Adipose tissue (tissue), 3 donors: Measurements from ENCODE around the gene C9orf43. TPM values are rescaled to one million over a fixed set of nuclear protein-coding genes. Genes with fewer than 3 reads are reported as not detected.

Source experiments
- H3K27ac ChIP-seq: one replicate; pipeline ENCODE4 v1.5.1; 2013; ENCODE audit warnings: low read depth, low read length
- WGBS, 3 donors: extraction: QIAGEN DNeasy Blood & Tissue Kit; methylation state at CpG; one replicate each; pipeline ENCODE4 v1.1.7; 2013; 5-methylcytosine and 5-hydroxymethylcytosine counted together
- polyA plus RNA-seq, 3 donors: library from polyadenylated mRNA; stranded (reverse); fragments of 200-250 nt; gene quantifications; one replicate each; pipeline ENCODE4 v1.2.3, GENCODE V29; 2013
- donor health status: healthy with polysubstance abuse.
- donor health status: Bipolar disorder and iron deficiency.
- donor health status: healthy.

The C9orf43 gene
- polyA plus RNA-seq, 3 donors = 0.24 to 0.45 (median 0.42) TPM

GRCh38 chr9:113454914-113455761 lies 44.6 kb downstream of the C9orf43 start:
- 33 to 37% (median 35%) methylated on average over 5 of the region's 5 CpGs for WGBS, 3 donors

GRCh38 chr9:113456235-113456634 lies 45.7 kb downstream of the C9orf43 start:
- no peak overlapping the region for H3K27ac ChIP-seq
- 96 to 100% (median 97%) methylated on average over 2 of the region's 2 CpGs for WGBS, 3 donors

More at GRCh38 chr9:113454914-113455761, 44.6 kb downstream of the C9orf43 start:
- H3K27ac ChIP-seq = no peak overlapping the region

- 79 to 97% (median 97%) methylated on average over 3 of the region's 3 CpGs for WGBS, 3 donors
- H3K27ac ChIP-seq = no peak overlapping the region
Measured at GRCh38 chr9:113461285-113461684, 50.7 kb downstream of the C9orf43 start.

- 91 to 98% (median 96%) methylated on average over 4 of the region's 4 CpGs for WGBS, 3 donors
- H3K27ac ChIP-seq = no peak overlapping the region
Measured at GRCh38 chr9:113461943-113462342, 51.4 kb downstream of the C9orf43 start.

GRCh38 chr9:113462781-113463286 lies 52.3 kb downstream of the C9orf43 start:
- no peak overlapping the region for H3K27ac ChIP-seq
- 84 to 90% (median 87%) methylated on average over 11 of the region's 11 CpGs for WGBS, 3 donors

GRCh38 chr9:113463418-113464285 lies 53.1 kb downstream of the C9orf43 start, which contains the start of gene RGS3:
RGS3 (plus strand) TSS chr9:113463727; CDS start chr9:113463803, 76 bp downstream.
- 17 to 64% (median 61%) methylated on average over 53 to 55 of the region's 55 CpGs for WGBS, 3 donors
- no peak within 1 kb of the TSS for H3K27ac ChIP-seq

- no peak overlapping the region for H3K27ac ChIP-seq
- WGBS, 3 donors = 31 to 93% (median 82%) methylated on average over 1 of the region's 1 CpG
Measured at GRCh38 chr9:113464286-113464660, 53.7 kb downstream of the C9orf43 start.

GRCh38 chr9:113465599-113466140 lies 55.1 kb downstream of the C9orf43 start:
- 49 to 90% (median 90%) methylated on average over 2 of the region's 2 CpGs for WGBS, 3 donors
- H3K27ac ChIP-seq = no peak overlapping the region

GRCh38 chr9:113467183-113467582 lies 56.6 kb downstream of the C9orf43 start:
- no peak overlapping the region for H3K27ac ChIP-seq
- WGBS, 3 donors = 96 to 100% (median 96%) methylated on average over 2 of the region's 2 CpGs

- WGBS, 3 donors = 40 to 82% (median 82%) methylated on average over 6 of the region's 6 CpGs
- H3K27ac ChIP-seq = no peak overlapping the region
Measured at GRCh38 chr9:113468716-113469448, 58.3 kb downstream of the C9orf43 start.

- 79 to 94% (median 84%) methylated on average over 1 of the region's 1 CpG for WGBS, 3 donors
- no peak overlapping the region for H3K27ac ChIP-seq
Measured at GRCh38 chr9:113471143-113471542, 60.6 kb downstream of the C9orf43 start.

GRCh38 chr9:113471566-113471965 lies 61.0 kb downstream of the C9orf43 start:
- WGBS, 3 donors = 87 to 95% (median 91%) methylated on average over 6 of the region's 6 CpGs
- no peak overlapping the region for H3K27ac ChIP-seq

GRCh38 chr9:113472199-113472598 lies 61.7 kb downstream of the C9orf43 start:
- WGBS, 3 donors = 95 to 98% (median 96%) methylated on average over 5 of the region's 5 CpGs
- no peak overlapping the region for H3K27ac ChIP-seq

- 76 to 84% (median 79%) methylated on average over 8 of the region's 8 CpGs for WGBS, 3 donors
- no peak overlapping the region for H3K27ac ChIP-seq
Measured at GRCh38 chr9:113474360-113475028, 63.9 kb downstream of the C9orf43 start.

- WGBS, 3 donors = 89 to 94% (median 89%) methylated on average over 2 of the region's 2 CpGs
- H3K27ac ChIP-seq = no peak overlapping the region
Measured at GRCh38 chr9:113475031-113475430, 64.5 kb downstream of the C9orf43 start.

GRCh38 chr9:113475992-113476391 lies 65.4 kb downstream of the C9orf43 start:
- WGBS, 3 donors = 92 to 97% (median 95%) methylated on average over 4 of the region's 4 CpGs
- no peak overlapping the region for H3K27ac ChIP-seq

GRCh38 chr9:113476511-113476916 lies 66.0 kb downstream of the C9orf43 start:
- H3K27ac ChIP-seq = no peak overlapping the region
- WGBS, 3 donors = 62 to 86% (median 80%) methylated on average over 4 of the region's 4 CpGs
